SK-N-SH (cell line): ENCODE results near the gene PLEKHA6. TPM values are rescaled to one million over a fixed set of nuclear protein-coding genes. Genes with fewer than 3 reads are reported as not detected.

Experiments
- CTCF ChIA-PET: fragments of 300-600, 350-600 bp; formaldehyde crosslinking; extraction: SDS; loops from one replicate; lab custom pipeline; 2021; lab: Yijun Ruan, JAX
- POLR2A ChIA-PET: fragments of 350-600 bp; sonication (Branson Sonifier 250); formaldehyde crosslinking; extraction: SDS; loops from one replicate; lab custom pipeline; 2020; ENCODE audit warnings: antibody characterized with exemption, inconsistent platforms; lab: Yijun Ruan, JAX
- DNase-seq: peaks from one replicate; pipeline ENCODE4 v3.0.0; 2012
- H2AFZ ChIP-seq: fragments of 200-600 bp; sonication (generic); 2 replicates; pipeline ENCODE4 v1.8.1; 2016; ENCODE audit warnings: antibody characterized with exemption, mild to moderate bottlenecking, low read depth
- H3F3A ChIP-seq: fragments of 200-600 bp; sonication (generic); replicated peaks from 2 replicates; pipeline ENCODE3; 2016; ENCODE audit warnings: antibody characterized with exemption, mild to moderate bottlenecking; ENCODE audit not compliant: insufficient read depth
- H3K27ac ChIP-seq, 2 experiments: fragments of 200-500 bp in 1 of 2; fragments of 200-600 bp in 1 of 2; sonication (Bioruptor generic) in 1 of 2; sonication (generic), shearing (Covaris generic) in 1 of 2; 2 replicates each; pipeline versions ENCODE4 v1.5.1 to v1.6.1; 2014 to 2016; ENCODE audit warnings: low read depth in 2 of 2, inconsistent platforms in 1 of 2, low read length in 1 of 2, mild to moderate bottlenecking in 1 of 2, mixed read lengths in 1 of 2
- H3K27me3 ChIP-seq: fragments of 200-600 bp; sonication (generic), shearing (Covaris generic); 2 replicates; pipeline ENCODE4 v1.6.1; 2016; ENCODE audit warnings: mixed run types; ENCODE audit not compliant: insufficient read depth
- H3K36me3 ChIP-seq, 2 experiments: fragments of 200-500 bp in 1 of 2; fragments of 200-600 bp in 1 of 2; sonication (Bioruptor generic) in 1 of 2; sonication (generic) in 1 of 2; replicated peaks in 1 of 2; 2 replicates each; pipeline versions ENCODE3 to v1.5.1; 2014 to 2016; ENCODE audit warnings: low read length in 1 of 2, mild to moderate bottlenecking in 1 of 2; ENCODE audit not compliant: insufficient read depth in 2 of 2, control insufficient read depth in 1 of 2
- H3K4me1 ChIP-seq, 2 experiments: fragments of 200-500 bp in 1 of 2; fragments of 200-600 bp in 1 of 2; sonication (Bioruptor generic) in 1 of 2; sonication (generic), shearing (Covaris generic) in 1 of 2; 2 replicates each; pipeline versions ENCODE4 v1.5.1 to v1.6.1; 2014 to 2016; ENCODE audit warnings: low read depth in 1 of 2, low read length in 1 of 2, mixed run types in 1 of 2; ENCODE audit not compliant: insufficient read depth in 2 of 2, control insufficient read depth in 1 of 2
- H3K4me2 ChIP-seq: fragments of 200-600 bp; sonication (generic), shearing (Covaris generic); 2 replicates; pipeline ENCODE4 v1.6.1; 2017; ENCODE audit warnings: mixed run types
- H3K4me3 ChIP-seq, 2 experiments: fragments of 200-500 bp in 1 of 2; fragments of 200-600 bp in 1 of 2; sonication (Bioruptor generic) in 1 of 2; sonication (generic), shearing (Covaris generic) in 1 of 2; 2 replicates each; pipeline versions ENCODE4 v1.5.1 to v1.8.1; 2014 to 2016; ENCODE audit warnings: low read depth in 2 of 2, inconsistent platforms in 1 of 2, low read length in 1 of 2, mild to moderate bottlenecking in 1 of 2, mixed read lengths in 1 of 2, moderate library complexity in 1 of 2
- H3K79me2 ChIP-seq: fragments of 200-600 bp; sonication (generic); 2 replicates; pipeline ENCODE4 v1.8.1; 2017; ENCODE audit warnings: mild to moderate bottlenecking; ENCODE audit not compliant: insufficient read depth
- H3K9ac ChIP-seq: fragments of 200-600 bp; sonication (generic); 2 replicates; pipeline ENCODE4 v1.6.1; 2017; ENCODE audit warnings: mixed run types
- H3K9me2 ChIP-seq: fragments of 200-600 bp; sonication (generic); 2 replicates; pipeline ENCODE4 v1.6.1; 2017; ENCODE audit warnings: mixed run types
- H3K9me3 ChIP-seq: fragments of 200-600 bp; sonication (generic); 2 replicates; pipeline ENCODE4 v1.6.1; 2017; ENCODE audit warnings: mixed run types, mild to moderate bottlenecking, moderate library complexity
- H4K20me1 ChIP-seq: fragments of 200-600 bp; sonication (generic); 2 replicates; pipeline ENCODE4 v1.6.1; 2017; ENCODE audit warnings: mild to moderate bottlenecking, mixed run types; ENCODE audit not compliant: insufficient read depth
- FOXJ3 ChIP-seq: sonication (generic); formaldehyde crosslinking; IDR thresholded peaks from 2 replicates; pipeline ENCODE4 v1.5.1; 2020; ENCODE audit warnings: mild to moderate bottlenecking, missing genetic modification reagents
- GABPA ChIP-seq: IDR thresholded peaks from 2 replicates; pipeline ENCODE4 v1.4.0; 2012; ENCODE audit warnings: low read depth, mild to moderate bottlenecking
- GATA2 ChIP-seq: sonication (generic); formaldehyde crosslinking; IDR thresholded peaks from 2 replicates; pipeline ENCODE4 v1.5.0; 2020; ENCODE audit warnings: mild to moderate bottlenecking, missing genetic modification reagents
- JUND ChIP-seq: IDR thresholded peaks from 2 replicates; pipeline ENCODE4 v1.4.0; 2012
- MXI1 ChIP-seq: IDR thresholded peaks from 2 replicates; pipeline ENCODE4 v1.6.1; 2012; ENCODE audit warnings: mild to moderate bottlenecking, low read depth, low read length, improper control_type of control experiment
- POLR2AphosphoS5 ChIP-seq: IDR thresholded peaks from 2 replicates; pipeline ENCODE4 v1.6.1; 2012; ENCODE audit warnings: low read depth, low read length
- RXRA ChIP-seq: IDR thresholded peaks from 2 replicates; pipeline ENCODE4 v1.4.0; 2012; ENCODE audit warnings: low read depth, mild to moderate bottlenecking, borderline replicate concordance
- TEAD4 ChIP-seq: IDR thresholded peaks from 2 replicates; pipeline ENCODE4 v1.4.0; 2012; ENCODE audit warnings: mild to moderate bottlenecking, borderline replicate concordance; ENCODE audit not compliant: insufficient read depth
- WGBS: methylation state at CpG from one replicate; pipeline ENCODE4 v1.1.6; 2017; ENCODE audit warnings: low lambda C conversion rate; 5-methylcytosine and 5-hydroxymethylcytosine counted together
- polyA plus RNA-seq, 3 experiments: library from polyadenylated mRNA; depleted of rRNA; stranded (reverse); fragments of >200 nt; gene quantifications; 2 replicates each; pipeline ENCODE4 v1.2.3, GENCODE V29; 2012
- TF ChIP-seq, protein P1 (sequence below): fragments of 150-350 bp; IDR thresholded peaks from 2 replicates; pipeline ENCODE4 v1.6.1; 2017; ENCODE audit warnings: antibody characterized with exemption, low read length, low read depth, borderline replicate concordance
- TF ChIP-seq, protein P2 (sequence below): fragments of 200-600 bp; sonication (generic); IDR thresholded peaks from 2 replicates; pipeline ENCODE4 v1.6.1; 2017; ENCODE audit warnings: antibody characterized with exemption, mild to moderate bottlenecking, moderate library complexity

Gene PLEKHA6
- polyA plus RNA-seq, 1 of the 3 experiments (the other 2 are of a cell fraction): 1.2 TPM

DNA sequence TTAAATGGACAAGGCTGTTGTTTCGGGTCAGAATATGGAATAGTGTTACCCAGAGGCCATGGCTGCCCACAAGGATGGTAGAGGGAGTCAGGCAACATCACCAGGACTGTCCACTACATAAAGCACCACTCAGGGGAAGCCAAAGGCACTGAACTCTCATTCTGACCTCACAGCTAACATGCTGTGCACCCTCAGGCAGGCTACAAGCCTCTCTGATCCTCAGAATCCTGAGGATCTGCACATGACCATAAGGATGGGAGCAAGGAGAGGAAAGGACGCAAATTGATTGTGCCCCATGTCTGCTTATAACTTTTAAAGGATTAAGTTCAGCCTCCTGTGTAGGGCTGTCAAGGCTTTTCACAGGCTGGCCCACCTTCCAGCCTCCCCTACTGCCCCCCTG, 38.7 kb downstream of the PLEKHA6 start (continued):
- TF ChIP-seq, protein P1, sequence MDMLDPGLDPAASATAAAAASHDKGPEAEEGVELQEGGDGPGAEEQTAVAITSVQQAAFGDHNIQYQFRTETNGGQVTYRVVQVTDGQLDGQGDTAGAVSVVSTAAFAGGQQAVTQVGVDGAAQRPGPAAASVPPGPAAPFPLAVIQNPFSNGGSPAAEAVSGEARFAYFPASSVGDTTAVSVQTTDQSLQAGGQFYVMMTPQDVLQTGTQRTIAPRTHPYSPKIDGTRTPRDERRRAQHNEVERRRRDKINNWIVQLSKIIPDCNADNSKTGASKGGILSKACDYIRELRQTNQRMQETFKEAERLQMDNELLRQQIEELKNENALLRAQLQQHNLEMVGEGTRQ: no peak

DNA sequence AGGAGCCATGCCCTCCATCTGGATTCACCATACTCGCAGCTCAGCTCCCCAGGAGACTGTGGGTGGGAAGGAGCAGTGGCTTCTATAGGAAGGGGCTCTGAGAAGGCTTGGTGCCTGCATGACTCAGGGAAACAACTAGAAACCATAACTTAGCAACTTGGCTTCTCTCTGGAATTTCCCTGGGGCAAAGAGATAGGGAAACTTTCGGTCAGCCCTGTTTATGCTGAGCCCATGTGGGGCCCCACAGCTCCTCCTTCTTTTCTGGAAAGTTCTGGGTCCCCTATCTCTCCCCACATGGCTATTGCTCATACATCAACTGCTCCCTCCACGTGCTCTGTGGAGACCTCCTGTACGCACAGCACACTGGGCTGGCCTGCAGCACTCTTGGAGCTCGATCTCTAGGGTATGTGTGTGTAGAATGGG, 39.3 kb downstream of the PLEKHA6 start:
- WGBS: 85% methylated on average over 5 of the region's 5 CpGs
- ChIA-PET CTCF (interaction anchor here (0.7 to 1.2 kb wide), 3 partner anchors 10 to 40 kb away, joined by 3 read pairs; partner anchors contain the start of gene PLEKHA6), POLR2A (interaction anchor here (0.6 kb wide), 1 partner anchor 138 kb away, joined by 4 read pairs; no protein-coding TSS in a partner anchor)
- peaks cover 9% of the 10 kb centered on the region; the same call in 1 of the 2 replicates for H3K27me3 ChIP-seq
- H3K9me2 ChIP-seq: no peaks in the 10 kb centered on the region
- H3K27ac ChIP-seq: no peak overlapping the region; a peak in 1 of 4 replicates
- no peaks in the 10 kb centered on the region for H3K79me2 ChIP-seq
- no peaks in the 10 kb centered on the region for H3K36me3 ChIP-seq
- H2AFZ ChIP-seq: no peak overlapping the region
- no peak for DNase-seq
- H3K4me3 ChIP-seq: no peak overlapping the region
- peaks cover 4 to 65% of the 10 kb centered on the region in 2 experiments; a peak in 2 of 4 replicates for H3K4me1 ChIP-seq
- no peak overlapping the region for H3K4me2 ChIP-seq
- TF ChIP-seq, protein P2, sequence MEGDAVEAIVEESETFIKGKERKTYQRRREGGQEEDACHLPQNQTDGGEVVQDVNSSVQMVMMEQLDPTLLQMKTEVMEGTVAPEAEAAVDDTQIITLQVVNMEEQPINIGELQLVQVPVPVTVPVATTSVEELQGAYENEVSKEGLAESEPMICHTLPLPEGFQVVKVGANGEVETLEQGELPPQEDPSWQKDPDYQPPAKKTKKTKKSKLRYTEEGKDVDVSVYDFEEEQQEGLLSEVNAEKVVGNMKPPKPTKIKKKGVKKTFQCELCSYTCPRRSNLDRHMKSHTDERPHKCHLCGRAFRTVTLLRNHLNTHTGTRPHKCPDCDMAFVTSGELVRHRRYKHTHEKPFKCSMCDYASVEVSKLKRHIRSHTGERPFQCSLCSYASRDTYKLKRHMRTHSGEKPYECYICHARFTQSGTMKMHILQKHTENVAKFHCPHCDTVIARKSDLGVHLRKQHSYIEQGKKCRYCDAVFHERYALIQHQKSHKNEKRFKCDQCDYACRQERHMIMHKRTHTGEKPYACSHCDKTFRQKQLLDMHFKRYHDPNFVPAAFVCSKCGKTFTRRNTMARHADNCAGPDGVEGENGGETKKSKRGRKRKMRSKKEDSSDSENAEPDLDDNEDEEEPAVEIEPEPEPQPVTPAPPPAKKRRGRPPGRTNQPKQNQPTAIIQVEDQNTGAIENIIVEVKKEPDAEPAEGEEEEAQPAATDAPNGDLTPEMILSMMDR: no peak
- no peak for TF ChIP-seq POLR2AphosphoS5
- TF ChIP-seq FOXJ3 (CRISPR knock-in tag): no peak
- no peak for TF ChIP-seq MXI1
- no peak for TF ChIP-seq GATA2 (CRISPR knock-in tag)
- no peak for TF ChIP-seq RXRA
- no peaks in the 10 kb centered on the region for H4K20me1 ChIP-seq
- no peak overlapping the region for H3K9ac ChIP-seq
- H3K9me3 ChIP-seq: no peaks in the 10 kb centered on the region
- no peaks in the 10 kb centered on the region for H3F3A ChIP-seq

DNA sequence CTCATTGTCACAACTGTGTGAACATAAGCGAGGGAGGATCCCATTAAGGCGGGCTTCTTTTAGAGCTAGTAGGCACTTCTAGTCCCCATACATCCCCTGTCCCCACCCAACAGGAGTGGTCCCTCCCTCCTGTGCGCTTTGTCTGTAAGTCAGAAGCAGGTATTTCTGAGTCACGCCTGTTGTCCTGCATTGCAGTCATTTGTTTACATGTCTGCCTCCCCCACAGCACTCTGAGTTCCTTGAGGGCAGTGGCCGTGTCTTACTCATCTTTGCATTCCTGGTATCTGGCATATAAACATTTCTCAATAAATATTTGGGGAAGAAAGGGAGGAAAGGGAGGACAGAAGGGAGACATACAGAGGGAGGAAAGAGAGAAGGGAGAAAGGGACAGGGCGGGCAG, 40.3 kb downstream of the PLEKHA6 start:
- no peak overlapping the region for H3K4me3 ChIP-seq
- H3K9me3 ChIP-seq: no peaks in the 10 kb centered on the region
- peaks cover 4 to 74% of the 10 kb centered on the region in 2 experiments; a peak in 2 of 4 replicates for H3K4me1 ChIP-seq
- no peak overlapping the region for H2AFZ ChIP-seq
- H4K20me1 ChIP-seq: no peaks in the 10 kb centered on the region
- no peaks in the 10 kb centered on the region for H3K9me2 ChIP-seq
- ChIA-PET CTCF (interaction anchor here (0.6 to 1.0 kb wide), 2 partner anchors 12 to 85 kb away, joined by 3 read pairs; no protein-coding TSS in a partner anchor), POLR2A (no interaction called here)
- no peak overlapping the region; a peak in 1 of 4 replicates for H3K27ac ChIP-seq
- H3F3A ChIP-seq: no peaks in the 10 kb centered on the region
- DNase-seq: no peak
- no peaks in the 10 kb centered on the region for H3K79me2 ChIP-seq
- no peaks in the 10 kb centered on the region for H3K36me3 ChIP-seq
- TF ChIP-seq JUND (no peak), GABPA (no peak), TEAD4 (no peak)
- H3K4me2 ChIP-seq: no peak overlapping the region
- 0 out of 2 replicates have a peak, but pooled peaks cover 2% of the 10 kb centered on the region for H3K27me3 ChIP-seq
- WGBS: 65% methylated on average over 6 of the region's 6 CpGs
- no peak overlapping the region for H3K9ac ChIP-seq
